Measurements from ENCODE around the gene FLT1.

The FLT1 gene

DNA sequence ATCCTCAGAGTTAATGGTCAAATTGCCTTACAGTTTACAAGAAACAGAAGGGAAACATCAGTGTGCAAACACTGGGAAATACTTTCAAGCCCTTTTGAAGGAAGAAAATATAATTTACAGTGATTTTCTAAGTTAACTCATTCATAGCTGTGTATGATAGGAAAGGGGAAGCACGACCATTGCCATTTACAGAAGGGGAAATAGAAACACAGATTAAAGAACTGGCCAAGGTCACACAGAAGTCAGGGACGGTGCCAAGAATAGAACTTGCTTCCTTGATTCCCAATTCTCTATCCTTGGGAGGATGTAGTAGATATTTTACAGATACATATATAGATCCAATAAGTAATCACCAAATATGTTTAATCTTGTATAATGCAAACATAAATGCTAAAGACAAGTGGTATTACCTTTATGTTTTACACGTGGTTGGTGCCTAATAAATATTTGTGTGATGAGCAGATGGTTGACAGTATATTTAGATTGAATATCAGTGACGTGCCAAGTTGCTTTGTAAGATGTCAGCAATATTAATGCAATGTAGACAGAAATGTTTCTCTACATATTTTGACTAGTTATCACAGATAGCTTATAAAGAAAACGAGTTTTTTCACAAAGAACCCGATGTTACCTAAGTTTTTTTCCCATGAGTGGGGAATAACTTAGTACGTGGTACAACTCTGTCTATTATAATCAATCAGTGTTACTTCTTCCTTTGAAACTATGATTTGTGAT is 73.1 kb downstream of the FLT1 start:
- TF ChIP-seq TAF1 (IDR thresholded peaks at IDR 0.05; ENCODE audit: borderline replicate concordance, insufficient read depth, low read length) (no peak), POLR2AphosphoS5 (IDR thresholded peaks at IDR 0.05; ENCODE audit: low read depth, low read length) (no peak), SIN3A (IDR thresholded peaks at IDR 0.05; ENCODE audit: borderline replicate concordance, insufficient read depth, low read length) (no peak), FOXP2 (optimal IDR thresholded peaks at IDR 0.05; ENCODE audit: borderline replicate concordance, extremely low read depth, extremely low read length, insufficient read depth) (no peak), REST (IDR thresholded peaks at IDR 0.05; ENCODE audit: insufficient read depth in 1 of 2, low read depth in 2 of 2, low read length in 2 of 2) (no peak)

- TF ChIP-seq POLR2AphosphoS5 (IDR thresholded peaks at IDR 0.05; ENCODE audit: low read depth, low read length) (no peak), REST (IDR thresholded peaks at IDR 0.05; ENCODE audit: insufficient read depth in 1 of 2, low read depth in 2 of 2, low read length in 2 of 2) (no peak), SIN3A (IDR thresholded peaks at IDR 0.05; ENCODE audit: borderline replicate concordance, insufficient read depth, low read length) (no peak), TAF1 (IDR thresholded peaks at IDR 0.05; ENCODE audit: borderline replicate concordance, insufficient read depth, low read length) (no peak), FOXP2 (optimal IDR thresholded peaks at IDR 0.05; ENCODE audit: borderline replicate concordance, extremely low read depth, extremely low read length, insufficient read depth) (no peak)
Observed at GRCh38 chr13:28420704-28421103, 74.2 kb downstream of the FLT1 start.

DNA sequence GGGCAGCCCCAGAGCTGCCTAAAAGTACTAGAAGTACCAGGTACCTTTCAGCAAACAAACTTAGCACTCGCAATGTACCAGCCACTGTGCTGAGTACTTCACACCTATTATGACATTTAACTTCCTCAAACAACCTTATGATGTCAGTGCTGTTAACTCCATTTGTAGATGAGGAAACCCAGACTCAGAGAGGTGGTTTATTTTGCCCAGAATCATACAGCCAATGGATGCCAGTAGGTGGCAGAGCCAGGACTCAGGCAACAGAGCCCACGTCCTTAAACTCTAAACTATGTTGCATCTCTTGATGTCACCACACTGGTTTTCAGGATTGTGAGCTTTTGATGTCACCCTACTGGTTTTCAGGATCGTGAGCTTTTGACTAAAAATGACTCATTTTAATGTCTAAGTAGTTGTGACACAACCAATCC is 78.9 kb downstream of the FLT1 start:
- no peak for TF ChIP-seq FOXP2 (optimal IDR thresholded peaks at IDR 0.05; ENCODE audit: borderline replicate concordance, extremely low read depth, extremely low read length, insufficient read depth)
- TF ChIP-seq POLR2AphosphoS5 (IDR thresholded peaks at IDR 0.05; ENCODE audit: low read depth, low read length): no peak
- no peak for TF ChIP-seq SIN3A (IDR thresholded peaks at IDR 0.05; ENCODE audit: borderline replicate concordance, insufficient read depth, low read length)
- TF ChIP-seq REST (IDR thresholded peaks at IDR 0.05; ENCODE audit: insufficient read depth in 1 of 2, low read depth in 2 of 2, low read length in 2 of 2): no peak

DNA sequence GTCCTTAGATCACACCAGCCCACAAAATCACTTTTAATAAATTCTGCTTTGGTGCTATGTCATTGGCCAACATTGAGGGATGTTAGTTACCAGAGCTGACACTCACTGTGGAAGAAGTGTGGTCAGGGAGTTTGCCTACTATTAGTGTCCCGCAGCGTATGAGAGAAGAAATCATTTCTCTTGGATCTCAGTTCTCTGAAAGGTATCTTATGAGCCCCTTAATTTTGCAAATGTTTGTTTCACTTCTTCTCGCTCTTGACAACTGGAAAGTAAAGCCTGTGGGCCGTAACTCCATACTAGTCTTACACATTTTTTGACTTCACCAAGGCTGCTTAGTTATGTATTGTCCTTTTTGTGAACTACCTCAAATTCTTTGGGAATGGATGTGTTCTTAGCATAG is 80.9 kb downstream of the FLT1 start:
- TF ChIP-seq FOXP2 (optimal IDR thresholded peaks at IDR 0.05; ENCODE audit: borderline replicate concordance, extremely low read depth, extremely low read length, insufficient read depth) (no peak), SIN3A (IDR thresholded peaks at IDR 0.05; ENCODE audit: borderline replicate concordance, insufficient read depth, low read length) (no peak), TAF1 (IDR thresholded peaks at IDR 0.05; ENCODE audit: borderline replicate concordance, insufficient read depth, low read length) (no peak), POLR2AphosphoS5 (IDR thresholded peaks at IDR 0.05; ENCODE audit: low read depth, low read length) (no peak), REST (IDR thresholded peaks at IDR 0.05; ENCODE audit: insufficient read depth in 1 of 2, low read depth in 2 of 2, low read length in 2 of 2) (no peak)
